ENCODE measurements around the gene RHEBL1. TPM values are rescaled to one million over a fixed set of nuclear protein-coding genes. Genes with fewer than 3 reads are reported as not detected.
A peak's percentile ranks its signal among the peaks of the same experiment; 100 is the strongest.

Gene RHEBL1
- total RNA-seq, 6 experiments from 2014 or later: 0.60 to 1.6 (median 0.86) TPM

DNA sequence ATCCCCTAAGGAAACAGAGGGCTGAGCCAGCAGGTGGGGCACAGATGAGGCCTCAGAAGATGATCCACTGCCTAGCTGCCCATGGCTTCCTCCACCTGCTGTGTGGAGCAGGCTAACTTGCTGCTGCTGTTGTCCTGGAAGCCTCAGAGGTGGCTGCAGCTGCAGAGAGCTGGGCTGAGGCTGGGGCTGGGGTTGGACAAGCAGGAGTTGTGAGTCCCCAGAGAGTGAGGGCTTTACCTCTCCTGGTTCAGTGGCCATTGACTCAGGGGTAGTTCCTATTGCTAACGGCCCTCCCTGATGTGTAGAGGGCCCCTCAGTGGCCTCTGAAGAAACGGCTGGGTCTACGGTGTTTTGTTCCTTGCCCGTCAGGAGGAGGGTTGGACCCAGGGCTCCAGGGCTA lies 37.5 kb downstream of the RHEBL1 start:
- no peak for DNase-seq
- Mint-ChIP-seq H3K9me3 (no peaks in the 10 kb centered on the region), H3K27ac (no peak overlapping the region), H3K4me3 (no peak overlapping the region), H3K4me1 (ENCODE audit: low read depth) (no peaks in the 10 kb centered on the region), H3K27me3 (ENCODE audit: insufficient read depth) (peaks cover 2% of the 10 kb centered on the region), H3K36me3 (ENCODE audit: low read depth) (peaks cover 34% of the 10 kb centered on the region)
- TF ChIP-seq, protein P1, sequence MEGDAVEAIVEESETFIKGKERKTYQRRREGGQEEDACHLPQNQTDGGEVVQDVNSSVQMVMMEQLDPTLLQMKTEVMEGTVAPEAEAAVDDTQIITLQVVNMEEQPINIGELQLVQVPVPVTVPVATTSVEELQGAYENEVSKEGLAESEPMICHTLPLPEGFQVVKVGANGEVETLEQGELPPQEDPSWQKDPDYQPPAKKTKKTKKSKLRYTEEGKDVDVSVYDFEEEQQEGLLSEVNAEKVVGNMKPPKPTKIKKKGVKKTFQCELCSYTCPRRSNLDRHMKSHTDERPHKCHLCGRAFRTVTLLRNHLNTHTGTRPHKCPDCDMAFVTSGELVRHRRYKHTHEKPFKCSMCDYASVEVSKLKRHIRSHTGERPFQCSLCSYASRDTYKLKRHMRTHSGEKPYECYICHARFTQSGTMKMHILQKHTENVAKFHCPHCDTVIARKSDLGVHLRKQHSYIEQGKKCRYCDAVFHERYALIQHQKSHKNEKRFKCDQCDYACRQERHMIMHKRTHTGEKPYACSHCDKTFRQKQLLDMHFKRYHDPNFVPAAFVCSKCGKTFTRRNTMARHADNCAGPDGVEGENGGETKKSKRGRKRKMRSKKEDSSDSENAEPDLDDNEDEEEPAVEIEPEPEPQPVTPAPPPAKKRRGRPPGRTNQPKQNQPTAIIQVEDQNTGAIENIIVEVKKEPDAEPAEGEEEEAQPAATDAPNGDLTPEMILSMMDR (IDR thresholded peaks at IDR 0.05): no peak

GRCh38 chr12:49031573-49032161 lies 38.1 kb downstream of the RHEBL1 start:
- H3K4me3 Mint-ChIP-seq: no peak overlapping the region
- TF ChIP-seq, protein P1 (IDR thresholded peaks at IDR 0.05): no peak
- no peaks in the 10 kb centered on the region for H3K9me3 Mint-ChIP-seq
- no peak for DNase-seq
- no peak overlapping the region for H3K27ac Mint-ChIP-seq
- no peaks in the 10 kb centered on the region for H3K4me1 Mint-ChIP-seq (ENCODE audit: low read depth)
- peaks cover 31% of the 10 kb centered on the region for H3K36me3 Mint-ChIP-seq (ENCODE audit: low read depth)
- peaks cover 2% of the 10 kb centered on the region for H3K27me3 Mint-ChIP-seq (ENCODE audit: insufficient read depth)

GRCh38 chr12:49030714-49031572 lies 38.8 kb downstream of the RHEBL1 start:
- H3K4me3 Mint-ChIP-seq: no peak overlapping the region
- TF ChIP-seq, protein P1 (IDR thresholded peaks at IDR 0.05): no peak
- no peak for DNase-seq
- H3K36me3 Mint-ChIP-seq (ENCODE audit: low read depth): peaks cover 27% of the 10 kb centered on the region
- peaks cover 2% of the 10 kb centered on the region for H3K27me3 Mint-ChIP-seq (ENCODE audit: insufficient read depth)
- H3K9me3 Mint-ChIP-seq: no peaks in the 10 kb centered on the region
- H3K27ac Mint-ChIP-seq: peak overlapping the region; percentile 57
- no peaks in the 10 kb centered on the region for H3K4me1 Mint-ChIP-seq (ENCODE audit: low read depth)

GRCh38 chr12:49030119-49030518 lies 39.7 kb downstream of the RHEBL1 start:
- Mint-ChIP-seq H3K27ac (no peak overlapping the region), H3K4me3 (no peak overlapping the region), H3K36me3 (ENCODE audit: low read depth) (peaks cover 26% of the 10 kb centered on the region), H3K27me3 (ENCODE audit: insufficient read depth) (peaks cover 2% of the 10 kb centered on the region), H3K4me1 (ENCODE audit: low read depth) (no peaks in the 10 kb centered on the region), H3K9me3 (no peaks in the 10 kb centered on the region)
- TF ChIP-seq, protein P1 (IDR thresholded peaks at IDR 0.05): no peak
- DNase-seq: no peak

GRCh38 chr12:49028666-49029275 lies 41.0 kb downstream of the RHEBL1 start:
- Mint-ChIP-seq H3K27me3 (ENCODE audit: insufficient read depth) (peaks cover 2% of the 10 kb centered on the region), H3K4me1 (ENCODE audit: low read depth) (no peaks in the 10 kb centered on the region), H3K4me3 (no peak overlapping the region), H3K9me3 (no peaks in the 10 kb centered on the region), H3K27ac (no peak overlapping the region), H3K36me3 (ENCODE audit: low read depth) (peaks cover 22% of the 10 kb centered on the region)
- DNase-seq: no peak
- TF ChIP-seq, protein P1 (IDR thresholded peaks at IDR 0.05): no peak

Data from HFFc6 (cell line).